Measurements from ENCODE around the gene C12orf60. TPM values are rescaled to one million over a fixed set of nuclear protein-coding genes. Genes with fewer than 3 reads are reported as not detected.

C12orf60 gene
- total RNA-seq, 1 experiment from 2014 or later = 1.9 TPM

- H3K4ac ChIP-seq (ENCODE audit: low read depth, low read length) = no peak overlapping the region
- no peaks in the 10 kb centered on the region for H3K9me3 ChIP-seq (ENCODE audit: control insufficient read depth, low read depth, low read length)
- peaks cover 4 to 15% (median 10%) of the 10 kb centered on the region in 3 experiments; a peak in 6 of 7 replicates for H3K36me3 Mint-ChIP-seq (ENCODE audit: insufficient read depth in 1 of 3, low read depth in 3 of 3)
- TF ChIP-seq, protein P1, sequence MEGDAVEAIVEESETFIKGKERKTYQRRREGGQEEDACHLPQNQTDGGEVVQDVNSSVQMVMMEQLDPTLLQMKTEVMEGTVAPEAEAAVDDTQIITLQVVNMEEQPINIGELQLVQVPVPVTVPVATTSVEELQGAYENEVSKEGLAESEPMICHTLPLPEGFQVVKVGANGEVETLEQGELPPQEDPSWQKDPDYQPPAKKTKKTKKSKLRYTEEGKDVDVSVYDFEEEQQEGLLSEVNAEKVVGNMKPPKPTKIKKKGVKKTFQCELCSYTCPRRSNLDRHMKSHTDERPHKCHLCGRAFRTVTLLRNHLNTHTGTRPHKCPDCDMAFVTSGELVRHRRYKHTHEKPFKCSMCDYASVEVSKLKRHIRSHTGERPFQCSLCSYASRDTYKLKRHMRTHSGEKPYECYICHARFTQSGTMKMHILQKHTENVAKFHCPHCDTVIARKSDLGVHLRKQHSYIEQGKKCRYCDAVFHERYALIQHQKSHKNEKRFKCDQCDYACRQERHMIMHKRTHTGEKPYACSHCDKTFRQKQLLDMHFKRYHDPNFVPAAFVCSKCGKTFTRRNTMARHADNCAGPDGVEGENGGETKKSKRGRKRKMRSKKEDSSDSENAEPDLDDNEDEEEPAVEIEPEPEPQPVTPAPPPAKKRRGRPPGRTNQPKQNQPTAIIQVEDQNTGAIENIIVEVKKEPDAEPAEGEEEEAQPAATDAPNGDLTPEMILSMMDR (conservative IDR thresholded peaks at IDR 0.05) = no peak
- no peak overlapping the region for H3K27ac ChIP-seq (ENCODE audit: insufficient read length, low read depth, low read length)
- no peaks in the 10 kb centered on the region for H3K27me3 ChIP-seq (ENCODE audit: insufficient read depth, low read length)
- no peaks in the 10 kb centered on the region for H3K4me1 Mint-ChIP-seq
- H3K18ac ChIP-seq (ENCODE audit: insufficient read length, low read depth, low read length) = no peak overlapping the region
- H3K27ac Mint-ChIP-seq = no peak overlapping the region
- no peaks in the 10 kb centered on the region for H3K23me2 ChIP-seq (ENCODE audit: insufficient read length, low read depth, low read length, poor library complexity, severe bottlenecking)
- no peak overlapping the region for H2BK20ac ChIP-seq (ENCODE audit: low read depth, low read length, poor library complexity, severe bottlenecking)
- H2BK120ac ChIP-seq (ENCODE audit: low read depth, low read length, poor library complexity, severe bottlenecking) = no peak overlapping the region
- no peak overlapping the region for H3K23ac ChIP-seq (ENCODE audit: insufficient read length, low read depth, low read length)
- no peak overlapping the region for H3K4me3 Mint-ChIP-seq
- no peak for DNase-seq
- no peak overlapping the region for H2BK15ac ChIP-seq (ENCODE audit: low read depth, low read length)
- H4K20me1 ChIP-seq (ENCODE audit: control insufficient read depth, insufficient read depth, insufficient read length) = no peaks in the 10 kb centered on the region
- H3K14ac ChIP-seq (ENCODE audit: insufficient read depth, low read length) = no peak overlapping the region
- H4K91ac ChIP-seq (ENCODE audit: insufficient read length, low read depth, low read length) = no peak overlapping the region
- H3K79me1 ChIP-seq (ENCODE audit: insufficient read depth, low read depth, low read length, poor library complexity, severe bottlenecking) = no peaks in the 10 kb centered on the region
- H4K5ac ChIP-seq (ENCODE audit: insufficient read length, low read depth, low read length) = no peak overlapping the region
- H2BK12ac ChIP-seq (ENCODE audit: insufficient read length, low read depth, low read length) = no peak overlapping the region
- H3K79me2 ChIP-seq (ENCODE audit: insufficient read depth, low read length) = no peaks in the 10 kb centered on the region
- no peak overlapping the region for H3K56ac ChIP-seq (ENCODE audit: insufficient read length, low read depth, low read length)
- no peak overlapping the region for H2AFZ ChIP-seq (ENCODE audit: low read length)
- H3K9me3 Mint-ChIP-seq = peaks cover 32 to 41% of the 10 kb centered on the region in 2 experiments
- no peak overlapping the region for H3T11ph ChIP-seq (ENCODE audit: low read length)
- no peak overlapping the region for H3K4me2 ChIP-seq (ENCODE audit: insufficient read depth, insufficient read length, low read length)
- no peak overlapping the region for H2BK5ac ChIP-seq (ENCODE audit: insufficient read length, low read length)
- H2AK5ac ChIP-seq (ENCODE audit: insufficient read length, low read length) = no peak overlapping the region
- H3K27me3 Mint-ChIP-seq (ENCODE audit: low read depth) = no peaks in the 10 kb centered on the region; the same call in none of the 2 replicates
- no peak overlapping the region for H4K8ac ChIP-seq (replicated peaks; ENCODE audit: insufficient read length, low read depth, low read length)
- H3K4me1 ChIP-seq (ENCODE audit: insufficient read depth, low read length) = no peaks in the 10 kb centered on the region
- H3K9ac ChIP-seq (ENCODE audit: extremely low read depth, insufficient read length, low read length) = no peak overlapping the region
Observed at GRCh38 chr12:14860490-14860889, 57.0 kb downstream of the C12orf60 start.
